HCT116 (cell line): ENCODE data around the gene SLC47A1. TPM values are rescaled to one million over a fixed set of nuclear protein-coding genes. Genes with fewer than 3 reads are reported as not detected.

ENCODE experiments used
- ATAC-seq: fragments of 200-7000 bp; cut with Tn5 transposase; 2 replicates; pipeline ENCODE4 v1.9.1; 2020; ENCODE audit warnings: mild to moderate bottlenecking, moderate library complexity
- BruUV-seq: library from RNA; stranded (reverse); fragments of 400-500 nt; replicated peaks from 2 replicates; lab custom pipeline; 2021; lab: Mats Ljungman, UMichigan
- CTCF ChIA-PET: fragments of 300-600 bp; sonication (Branson Sonifier 250); formaldehyde crosslinking; loops from one replicate; lab custom pipeline; 2021; ENCODE audit warnings: antibody characterized with exemption; lab: Charles Lee
- POLR2A ChIA-PET: fragments of 300-600, 350-600 bp; sonication (Branson Sonifier 250); formaldehyde crosslinking; loops from one replicate; lab custom pipeline; 2021; ENCODE audit warnings: antibody characterized with exemption; lab: Charles Lee
- RAD21 ChIA-PET, 2 experiments: fragments of 300-600 bp; sonication (Branson Sonifier 250); formaldehyde crosslinking; loops; one replicate each; lab custom pipeline; 2023; ENCODE audit warnings: low total read pairs in 2 of 2; ENCODE audit not compliant: uncharacterized antibody in 2 of 2, unreplicated experiment in 2 of 2, low non-redundant PET in 1 of 2; lab: Charles Lee
- DNase-seq: peaks from one replicate; pipeline ENCODE4 v3.0.0-alpha.2; 2010; ENCODE audit warnings: low read depth, low spot score
- H2AFZ ChIP-seq: fragments of 200-600 bp; shearing (Covaris generic), sonication (generic); 2 replicates; pipeline ENCODE4 v1.6.1; 2017; ENCODE audit warnings: low read depth, mixed run types, mixed read lengths, antibody characterized with exemption, low read length; ENCODE audit not compliant: poor library complexity, severe bottlenecking
- H3K27ac ChIP-seq: 2 replicates; pipeline ENCODE4 v1.5.1; 2012; ENCODE audit warnings: low read depth, low read length
- H3K27me3 ChIP-seq: fragments of 200-600 bp; sonication (generic); 2 replicates; pipeline ENCODE4 v1.6.1; 2016; ENCODE audit warnings: mixed run types, low read length, mixed read lengths; ENCODE audit not compliant: insufficient read depth
- H3K36me3 ChIP-seq, 2 experiments: fragments of 200-500 bp in 1 of 2; fragments of 200-600 bp in 1 of 2; sonication (Bioruptor generic) in 1 of 2; sonication (generic) in 1 of 2; 2 replicates each; pipeline versions ENCODE4 v1.5.1 to v1.6.1; 2014 to 2016; ENCODE audit warnings: low read length in 2 of 2, inconsistent platforms in 1 of 2, mixed read lengths in 1 of 2, mixed run types in 1 of 2; ENCODE audit not compliant: insufficient read depth in 2 of 2, control insufficient read depth in 1 of 2
- H3K4me1 ChIP-seq, 2 experiments: fragments of 200-600 bp in 1 of 2; sonication (generic) in 1 of 2; 2 replicates each; pipeline versions ENCODE4 v1.5.1 to v1.6.1; 2012 to 2017; ENCODE audit warnings: low read length in 2 of 2, inconsistent platforms in 1 of 2, mild to moderate bottlenecking in 1 of 2, mixed read lengths in 1 of 2, mixed run types in 1 of 2, moderate library complexity in 1 of 2; ENCODE audit not compliant: insufficient read depth in 2 of 2, control insufficient read depth in 1 of 2
- H3K4me2 ChIP-seq: fragments of 200-600 bp; sonication (generic); 2 replicates; pipeline ENCODE4 v1.6.1; 2017; ENCODE audit warnings: mixed run types, low read length, mixed read lengths
- H3K4me3 ChIP-seq, 2 experiments: fragments of 200-600 bp in 1 of 2; sonication (generic) in 1 of 2; replicated peaks in 1 of 2; 2 replicates each; pipeline ENCODE4 v1.5.1; 2011 to 2016; ENCODE audit warnings: low read length in 2 of 2, control low read depth in 1 of 2, low read depth in 1 of 2, mild to moderate bottlenecking in 1 of 2, mixed read lengths in 1 of 2, mixed run types in 1 of 2
- H3K79me2 ChIP-seq: fragments of 200-600 bp; sonication (generic); 2 replicates; pipeline ENCODE4 v1.6.1; 2017; ENCODE audit warnings: mild to moderate bottlenecking, mixed run types, low read length, moderate library complexity, mixed read lengths; ENCODE audit not compliant: insufficient read depth
- H3K9ac ChIP-seq: fragments of 200-600 bp; sonication (generic); 2 replicates; pipeline ENCODE4 v1.6.1; 2016; ENCODE audit warnings: low read length, mixed read lengths
- H3K9me2 ChIP-seq: fragments of 200-600 bp; sonication (generic), shearing (Covaris generic); 2 replicates; pipeline ENCODE4 v1.6.1; 2017; ENCODE audit warnings: mixed run types, mild to moderate bottlenecking, moderate library complexity; ENCODE audit not compliant: insufficient read depth
- H3K9me3 ChIP-seq, 2 experiments: fragments of 200-500 bp in 1 of 2; fragments of 200-600 bp in 1 of 2; sonication (Bioruptor generic) in 1 of 2; sonication (generic) in 1 of 2; 2 replicates each; pipeline ENCODE4 v1.6.1; 2014 to 2017; ENCODE audit warnings: low read length in 2 of 2, mixed read lengths in 2 of 2, inconsistent platforms in 1 of 2, low read depth in 1 of 2, mild to moderate bottlenecking in 1 of 2, mixed run types in 1 of 2, moderate library complexity in 1 of 2; ENCODE audit not compliant: control insufficient read depth in 1 of 2, insufficient read depth in 1 of 2
- H4K20me1 ChIP-seq: fragments of 200-600 bp; sonication (generic), shearing (Covaris generic); 2 replicates; pipeline ENCODE4 v1.6.1; 2017; ENCODE audit warnings: mixed run types, mild to moderate bottlenecking, moderate library complexity; ENCODE audit not compliant: insufficient read depth
- CEBPB ChIP-seq: IDR thresholded peaks from 2 replicates; pipeline ENCODE4 v1.6.1; 2012; ENCODE audit warnings: low read depth
- FOSL1 ChIP-seq: IDR thresholded peaks from 2 replicates; pipeline ENCODE4 v1.6.1; 2012; ENCODE audit warnings: low read depth
- RAD21 ChIP-seq: IDR thresholded peaks from 2 replicates; pipeline ENCODE4 v1.6.1; 2012; ENCODE audit warnings: low read depth, mild to moderate bottlenecking
- SIN3A ChIP-seq: IDR thresholded peaks from 2 replicates; pipeline ENCODE4 v1.6.1; 2012; ENCODE audit warnings: low read depth
- SRF ChIP-seq: IDR thresholded peaks from 2 replicates; pipeline ENCODE4 v1.6.1; 2012; ENCODE audit warnings: low read depth
- YY1 ChIP-seq: IDR thresholded peaks from 2 replicates; pipeline ENCODE4 v1.6.1; 2011; ENCODE audit warnings: low read length, low read depth, moderate library complexity, mild to moderate bottlenecking; ENCODE audit not compliant: insufficient replicate concordance; ENCODE audit errors: extremely low read depth
- ZNF274 ChIP-seq: fragments of 200-500 bp; sonication (Bioruptor generic); IDR thresholded peaks from 2 replicates; pipeline ENCODE4 v1.6.1; 2014; ENCODE audit warnings: mild to moderate bottlenecking, low read depth, low read length, inconsistent platforms
- intact Hi-C: fragments of 100-400 bp; cut with micrococcal nuclease; formaldehyde crosslinking; loops from 2 replicates; pipeline ENCODE4 v1.10.0; 2022
- total RNA-seq: library from RNA; stranded (reverse); gene quantifications from one replicate; pipeline ENCODE4 v1.2.1, GENCODE V29; 2021; ENCODE audit not compliant: unreplicated experiment
- TF ChIP-seq, protein P1 (sequence below), 3 experiments: fragments of 200-600 bp in 1 of 3; sonication (generic) in 1 of 3; IDR thresholded peaks in 2 of 3; conservative IDR thresholded peaks in 1 of 3; 2 replicates each; pipeline ENCODE4 v1.5.1; 2012 to 2017; ENCODE audit warnings: low read depth in 2 of 3, low read length in 2 of 3, antibody characterized with exemption in 1 of 3, borderline replicate concordance in 1 of 3, control low read depth in 1 of 3, mild to moderate bottlenecking in 1 of 3, mixed read lengths in 1 of 3, mixed run types in 1 of 3, moderate library complexity in 1 of 3; ENCODE audit not compliant: insufficient read depth in 1 of 3
- TF ChIP-seq, protein P2 (sequence below): IDR thresholded peaks from 2 replicates; pipeline ENCODE4 v1.6.1; 2011; ENCODE audit warnings: mild to moderate bottlenecking, low read length, moderate library complexity; ENCODE audit not compliant: insufficient replicate concordance; ENCODE audit errors: extremely low read depth
- TF ChIP-seq, protein P3 (sequence below): IDR thresholded peaks from 2 replicates; pipeline ENCODE4 v1.6.1; 2012; ENCODE audit warnings: low read depth

Gene SLC47A1
- total RNA-seq, 1 experiment from 2014 or later = 0.17 TPM

DNA sequence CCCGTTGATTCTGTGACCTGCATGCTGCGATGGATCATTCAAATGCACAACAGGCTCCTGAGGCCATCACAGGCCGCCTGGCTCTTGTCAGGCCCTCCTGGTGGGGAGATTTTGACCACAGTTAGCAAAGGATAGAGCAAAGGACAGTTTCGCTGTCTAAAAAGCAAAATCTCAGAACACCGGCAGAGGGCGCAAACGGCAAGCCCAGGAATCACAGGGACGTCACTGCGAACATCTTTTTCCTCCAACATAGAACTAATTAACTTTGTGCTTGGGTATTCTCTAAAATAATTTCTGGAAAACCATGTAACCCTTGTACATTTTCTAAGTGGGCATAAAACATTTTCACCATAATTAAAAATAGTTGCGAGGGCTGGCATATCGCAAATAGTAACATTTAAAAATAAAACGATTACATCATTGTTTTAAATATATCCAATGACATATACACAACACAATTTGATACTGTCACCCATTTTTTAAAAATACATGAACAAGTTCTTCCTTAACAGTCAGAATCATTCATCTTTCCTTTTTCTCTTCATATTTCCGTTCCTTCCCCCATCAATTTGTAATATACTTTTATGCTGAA, 19.7 kb upstream of the SLC47A1 start:
- Histone ChIP-seq H3K9ac (no peak overlapping the region), H3K79me2 (no peaks in the 10 kb centered on the region), H3K9me3 (no peaks in the 10 kb centered on the region), H3K9me2 (no peaks in the 10 kb centered on the region), H3K4me2 (peak overlapping the region; percentile 19; the same call in 1 of the 2 replicates), H3K27ac (no peak overlapping the region), H3K27me3 (no peaks in the 10 kb centered on the region), H2AFZ (peak overlapping the region; percentile 81), H3K36me3 (no peaks in the 10 kb centered on the region), H3K4me1 (peaks cover 0 to 5% of the 10 kb centered on the region in 2 experiments; a peak in 3 of 4 replicates), H4K20me1 (no peaks in the 10 kb centered on the region), H3K4me3 (no peak overlapping the region)
- ATAC-seq (peak; percentile 98), DNase-seq (peak; percentile 75)
- POLR2A ChIA-PET = no interaction called here
- intact Hi-C loops = loop anchor here (1.0 kb wide), 1 partner anchor 252 kb away; no protein-coding TSS in a partner anchor
- BruUV-seq = no TSS peak
- CTCF ChIA-PET = interaction anchor here (0.7 to 2.6 kb wide), 7 partner anchors 133 to 252 kb away, joined by 3 to 18 read pairs (median 6); partner anchors contain the start of gene B9D1
- TF ChIP-seq SIN3A = no peak
- peak; percentile 96 for TF ChIP-seq RAD21
- TF ChIP-seq, protein P1, sequence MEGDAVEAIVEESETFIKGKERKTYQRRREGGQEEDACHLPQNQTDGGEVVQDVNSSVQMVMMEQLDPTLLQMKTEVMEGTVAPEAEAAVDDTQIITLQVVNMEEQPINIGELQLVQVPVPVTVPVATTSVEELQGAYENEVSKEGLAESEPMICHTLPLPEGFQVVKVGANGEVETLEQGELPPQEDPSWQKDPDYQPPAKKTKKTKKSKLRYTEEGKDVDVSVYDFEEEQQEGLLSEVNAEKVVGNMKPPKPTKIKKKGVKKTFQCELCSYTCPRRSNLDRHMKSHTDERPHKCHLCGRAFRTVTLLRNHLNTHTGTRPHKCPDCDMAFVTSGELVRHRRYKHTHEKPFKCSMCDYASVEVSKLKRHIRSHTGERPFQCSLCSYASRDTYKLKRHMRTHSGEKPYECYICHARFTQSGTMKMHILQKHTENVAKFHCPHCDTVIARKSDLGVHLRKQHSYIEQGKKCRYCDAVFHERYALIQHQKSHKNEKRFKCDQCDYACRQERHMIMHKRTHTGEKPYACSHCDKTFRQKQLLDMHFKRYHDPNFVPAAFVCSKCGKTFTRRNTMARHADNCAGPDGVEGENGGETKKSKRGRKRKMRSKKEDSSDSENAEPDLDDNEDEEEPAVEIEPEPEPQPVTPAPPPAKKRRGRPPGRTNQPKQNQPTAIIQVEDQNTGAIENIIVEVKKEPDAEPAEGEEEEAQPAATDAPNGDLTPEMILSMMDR (IDR thresholded peaks at IDR 0.05 in 2 of 3, conservative IDR thresholded peaks at IDR 0.05 in 1 of 3; ENCODE audit: borderline replicate concordance in 1 of 3, insufficient read depth in 1 of 3, low read depth in 2 of 3, low read length in 2 of 3) = peak; percentile 83 to 96 (median 94)
- RAD21 ChIA-PET = interaction anchor here (0.6 to 1.1 kb wide), 3 partner anchors 133 to 249 kb away, joined by 3 to 5 read pairs (median 3); no protein-coding TSS in a partner anchor

DNA sequence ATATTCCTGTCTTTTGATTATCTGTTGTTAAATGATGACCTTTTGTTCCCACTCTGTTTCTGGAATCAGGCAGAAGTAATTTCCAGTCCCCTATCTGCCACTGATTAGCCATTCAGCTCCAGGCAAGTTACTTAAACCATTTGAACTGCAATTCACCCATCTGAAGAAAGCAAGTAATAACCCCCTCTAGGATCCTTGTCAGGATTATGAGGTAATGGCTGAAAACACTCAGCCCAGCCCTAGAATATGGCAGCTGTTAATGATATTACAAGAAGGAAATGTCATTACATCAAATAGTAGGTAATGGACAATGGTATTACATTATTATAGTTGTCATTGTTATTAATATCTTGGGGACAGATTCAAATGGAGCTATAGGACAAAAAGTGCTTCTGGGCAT, 16.0 kb upstream of the SLC47A1 start:
- H3K9ac ChIP-seq = no peak overlapping the region
- H4K20me1 ChIP-seq = no peaks in the 10 kb centered on the region
- H2AFZ ChIP-seq = no peak overlapping the region
- ATAC-seq (no peak), DNase-seq (no peak)
- no TSS peak for BruUV-seq
- H3K36me3 ChIP-seq = no peaks in the 10 kb centered on the region
- intact Hi-C loops = no loop called here
- H3K27me3 ChIP-seq = no peaks in the 10 kb centered on the region
- H3K4me1 ChIP-seq = peaks cover 0 to 5% of the 10 kb centered on the region in 2 experiments; a peak in 2 of 4 replicates
- no peaks in the 10 kb centered on the region for H3K9me3 ChIP-seq
- no peak overlapping the region for H3K27ac ChIP-seq
- CTCF ChIA-PET = interaction anchor here (2.5 to 3.3 kb wide), 2 partner anchors 245 to 249 kb away, joined by 8 to 14 read pairs; no protein-coding TSS in a partner anchor
- H3K9me2 ChIP-seq = no peaks in the 10 kb centered on the region
- RAD21 ChIA-PET = no interaction called here
- H3K79me2 ChIP-seq = no peaks in the 10 kb centered on the region
- no peak overlapping the region for H3K4me3 ChIP-seq
- no peak overlapping the region for H3K4me2 ChIP-seq
- POLR2A ChIA-PET = interaction anchor here (1.1 kb wide), 1 partner anchor 131 kb away, joined by 3 read pairs; the partner anchor contains the start of gene ALDH3A2
- TF ChIP-seq SRF (no peak), YY1 (no peak), FOSL1 (no peak), CEBPB (no peak), ZNF274 (no peak)
- TF ChIP-seq, protein P2, sequence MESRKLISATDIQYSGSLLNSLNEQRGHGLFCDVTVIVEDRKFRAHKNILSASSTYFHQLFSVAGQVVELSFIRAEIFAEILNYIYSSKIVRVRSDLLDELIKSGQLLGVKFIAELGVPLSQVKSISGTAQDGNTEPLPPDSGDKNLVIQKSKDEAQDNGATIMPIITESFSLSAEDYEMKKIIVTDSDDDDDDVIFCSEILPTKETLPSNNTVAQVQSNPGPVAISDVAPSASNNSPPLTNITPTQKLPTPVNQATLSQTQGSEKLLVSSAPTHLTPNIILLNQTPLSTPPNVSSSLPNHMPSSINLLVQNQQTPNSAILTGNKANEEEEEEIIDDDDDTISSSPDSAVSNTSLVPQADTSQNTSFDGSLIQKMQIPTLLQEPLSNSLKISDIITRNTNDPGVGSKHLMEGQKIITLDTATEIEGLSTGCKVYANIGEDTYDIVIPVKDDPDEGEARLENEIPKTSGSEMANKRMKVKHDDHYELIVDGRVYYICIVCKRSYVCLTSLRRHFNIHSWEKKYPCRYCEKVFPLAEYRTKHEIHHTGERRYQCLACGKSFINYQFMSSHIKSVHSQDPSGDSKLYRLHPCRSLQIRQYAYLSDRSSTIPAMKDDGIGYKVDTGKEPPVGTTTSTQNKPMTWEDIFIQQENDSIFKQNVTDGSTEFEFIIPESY = no peak
- TF ChIP-seq, protein P3, sequence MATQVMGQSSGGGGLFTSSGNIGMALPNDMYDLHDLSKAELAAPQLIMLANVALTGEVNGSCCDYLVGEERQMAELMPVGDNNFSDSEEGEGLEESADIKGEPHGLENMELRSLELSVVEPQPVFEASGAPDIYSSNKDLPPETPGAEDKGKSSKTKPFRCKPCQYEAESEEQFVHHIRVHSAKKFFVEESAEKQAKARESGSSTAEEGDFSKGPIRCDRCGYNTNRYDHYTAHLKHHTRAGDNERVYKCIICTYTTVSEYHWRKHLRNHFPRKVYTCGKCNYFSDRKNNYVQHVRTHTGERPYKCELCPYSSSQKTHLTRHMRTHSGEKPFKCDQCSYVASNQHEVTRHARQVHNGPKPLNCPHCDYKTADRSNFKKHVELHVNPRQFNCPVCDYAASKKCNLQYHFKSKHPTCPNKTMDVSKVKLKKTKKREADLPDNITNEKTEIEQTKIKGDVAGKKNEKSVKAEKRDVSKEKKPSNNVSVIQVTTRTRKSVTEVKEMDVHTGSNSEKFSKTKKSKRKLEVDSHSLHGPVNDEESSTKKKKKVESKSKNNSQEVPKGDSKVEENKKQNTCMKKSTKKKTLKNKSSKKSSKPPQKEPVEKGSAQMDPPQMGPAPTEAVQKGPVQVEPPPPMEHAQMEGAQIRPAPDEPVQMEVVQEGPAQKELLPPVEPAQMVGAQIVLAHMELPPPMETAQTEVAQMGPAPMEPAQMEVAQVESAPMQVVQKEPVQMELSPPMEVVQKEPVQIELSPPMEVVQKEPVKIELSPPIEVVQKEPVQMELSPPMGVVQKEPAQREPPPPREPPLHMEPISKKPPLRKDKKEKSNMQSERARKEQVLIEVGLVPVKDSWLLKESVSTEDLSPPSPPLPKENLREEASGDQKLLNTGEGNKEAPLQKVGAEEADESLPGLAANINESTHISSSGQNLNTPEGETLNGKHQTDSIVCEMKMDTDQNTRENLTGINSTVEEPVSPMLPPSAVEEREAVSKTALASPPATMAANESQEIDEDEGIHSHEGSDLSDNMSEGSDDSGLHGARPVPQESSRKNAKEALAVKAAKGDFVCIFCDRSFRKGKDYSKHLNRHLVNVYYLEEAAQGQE = no peak
